NCI-H1092 treated with DMSO at 0.1 percent for 48 hours (cell line): ENCODE measurements around the gene CSF2RB.
A peak's percentile ranks its signal among the peaks of the same experiment; 100 is the strongest.
"Not testable (repeated sequence)": the region's sequence is repeated elsewhere in the genome, so short reads cannot be mapped to it uniquely, and the experiment has no call there.

ENCODE experiments used
- DNase-seq: peaks from one replicate; lab custom pipeline; 2025; lab: John Stamatoyannopoulos, UW

CSF2RB gene

DNA sequence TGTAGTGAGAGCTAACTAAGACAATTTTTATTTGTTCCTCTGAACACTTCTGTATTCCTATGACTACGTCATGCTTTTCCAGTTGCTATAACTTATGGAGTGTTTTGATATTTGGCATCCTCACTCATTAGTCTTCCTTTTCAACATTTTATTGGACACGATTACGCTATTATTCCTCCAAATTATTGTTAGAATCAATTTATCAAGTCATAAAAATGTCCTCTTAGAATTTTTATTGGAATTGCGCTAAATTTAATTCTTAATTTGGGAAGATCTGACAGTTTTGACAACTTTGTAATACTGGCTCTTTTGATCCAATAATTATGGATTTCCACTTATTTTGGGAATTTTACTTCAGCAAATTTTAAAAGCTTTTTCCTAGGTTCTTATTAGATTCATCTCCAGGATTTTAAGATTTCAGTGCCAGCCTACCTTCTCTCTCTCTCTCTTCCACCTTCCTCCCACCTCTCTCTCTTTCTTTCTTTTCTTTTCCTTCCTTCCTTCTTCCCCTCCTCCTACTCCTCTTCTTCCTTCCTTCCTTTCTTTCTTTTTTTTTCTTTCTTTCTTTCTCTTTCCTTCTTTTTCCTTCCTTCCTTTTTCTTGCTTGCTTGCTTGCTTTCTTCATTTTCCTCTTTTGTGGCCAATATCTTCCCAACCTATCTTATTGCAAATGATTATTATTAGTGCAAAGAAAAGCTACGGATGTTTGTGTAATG is 55.0 kb downstream of the CSF2RB start:
- DNase-seq: no peak

GRCh38 chr22:36971341-36972125 is 58.1 kb downstream of the CSF2RB start:
- no peak for DNase-seq

- DNase-seq: no peak
These were observed 63.2 kb downstream of the CSF2RB start for GRCh38 chr22:36976606-36977005.

DNA sequence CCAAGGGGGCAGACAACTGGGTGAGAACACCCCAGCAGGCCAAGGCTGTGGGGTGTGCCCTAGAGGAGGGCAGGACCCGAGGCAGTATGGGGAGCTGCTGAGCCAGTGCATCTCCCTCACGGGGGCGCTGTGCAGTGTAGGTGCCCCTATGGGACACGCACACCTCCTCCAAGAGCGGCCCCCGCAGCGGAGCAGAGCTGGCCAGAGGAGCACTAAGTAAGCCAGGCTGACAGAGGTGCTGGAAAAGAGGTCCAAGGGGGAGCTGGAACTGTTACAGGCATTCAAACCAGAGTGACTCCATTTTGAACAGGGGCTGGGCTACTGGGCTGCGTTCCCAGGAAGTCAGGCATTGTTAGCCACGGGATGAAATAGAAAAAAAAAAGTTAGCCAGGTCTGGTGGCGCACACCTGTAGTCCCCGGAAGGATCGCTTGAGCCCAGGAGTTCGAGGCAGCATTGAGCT is 64.0 kb downstream of the CSF2RB start:
- peak; percentile 38 for DNase-seq

- peak; percentile 88 for DNase-seq
These were observed 64.7 kb downstream of the CSF2RB start for GRCh38 chr22:36977947-36978660.

DNA sequence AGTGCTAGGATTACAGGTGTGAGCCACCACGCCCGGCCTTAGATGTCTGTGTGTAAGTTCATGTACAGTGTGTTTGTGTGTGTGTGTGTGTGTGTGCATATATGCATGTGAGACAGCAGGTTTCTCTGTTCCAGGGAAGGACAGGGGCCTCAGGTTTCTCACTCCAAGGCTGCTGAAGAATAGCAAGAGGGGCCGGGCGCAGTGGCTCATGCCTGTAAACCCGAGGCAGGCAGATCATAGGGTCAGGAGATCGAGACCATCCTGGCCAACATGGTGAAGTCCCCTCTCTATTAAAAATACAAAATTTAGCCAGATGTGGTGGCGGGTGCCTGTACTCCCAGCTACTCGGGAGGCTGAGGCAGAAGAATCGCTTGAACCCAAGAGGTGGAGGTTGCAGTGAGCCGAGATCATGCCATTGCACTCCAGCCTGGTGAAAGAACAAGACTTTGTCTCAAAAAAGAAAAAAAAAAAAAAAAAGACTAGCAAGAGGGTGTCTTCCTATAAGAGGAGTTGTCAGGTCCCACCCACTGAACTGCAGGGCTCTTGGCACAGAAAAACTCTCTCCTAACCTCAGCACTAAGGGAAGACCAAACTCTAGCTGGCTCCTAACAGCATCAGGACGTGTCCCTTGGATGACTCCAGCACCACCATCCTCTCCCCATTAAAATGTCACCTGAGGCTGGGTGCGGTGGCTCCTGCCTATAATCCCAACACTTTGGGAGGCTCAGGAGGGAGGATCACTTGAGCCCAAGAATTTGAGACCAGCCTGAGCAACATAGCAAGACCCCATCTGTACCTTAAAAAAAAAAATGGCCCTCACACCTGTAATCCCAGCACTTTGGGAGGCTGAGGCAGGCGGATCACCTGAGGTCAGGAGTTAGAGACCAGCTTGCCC is 65.8 kb downstream of the CSF2RB start:
- DNase-seq: no peak

DNA sequence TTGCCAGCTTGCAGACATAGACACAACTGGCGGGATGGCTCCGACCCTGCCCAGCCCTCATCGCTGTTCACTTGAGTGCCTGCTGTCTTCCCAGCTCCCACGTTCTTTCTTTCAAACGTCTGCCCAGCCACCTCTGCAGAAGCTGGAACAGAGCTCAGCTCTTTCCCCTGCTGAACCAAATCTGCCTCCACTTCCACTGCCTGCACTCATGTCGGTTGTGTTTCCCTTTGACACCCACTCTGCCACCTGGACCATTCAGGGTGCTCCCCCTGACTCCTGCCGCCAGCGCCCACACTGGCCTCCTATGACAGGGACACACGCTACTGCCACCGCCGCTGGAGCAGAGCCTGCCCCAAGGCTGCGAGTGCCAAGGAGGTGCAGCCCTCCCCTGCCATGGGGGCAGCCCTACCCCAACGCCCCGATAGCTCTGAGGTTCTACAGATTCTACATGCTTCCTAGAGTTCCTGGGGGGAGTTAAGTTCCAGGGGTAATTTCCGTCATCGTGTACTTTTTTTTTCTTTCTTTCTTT is 67.9 kb downstream of the CSF2RB start:
- no peak for DNase-seq

DNA sequence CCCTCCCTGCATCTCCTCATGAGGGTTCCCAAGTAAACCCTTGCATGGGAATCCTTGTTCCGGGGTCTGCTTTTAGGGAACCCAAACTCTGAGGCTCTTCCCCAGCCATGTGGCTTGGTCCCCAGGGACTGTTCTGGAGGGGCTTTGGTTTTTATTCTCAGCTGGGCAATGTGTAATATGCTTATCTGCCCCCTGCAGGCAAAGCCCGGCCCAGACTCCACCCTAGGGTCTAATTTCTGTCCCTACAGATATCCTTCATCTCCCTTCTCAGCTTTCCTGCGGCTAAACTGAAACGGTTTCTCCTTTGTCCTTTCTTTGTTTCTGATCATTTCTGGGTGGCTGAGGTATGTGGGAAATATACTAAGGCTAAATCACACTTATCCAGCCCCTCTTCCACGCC is 68.7 kb downstream of the CSF2RB start:
- DNase-seq: no peak

DNA sequence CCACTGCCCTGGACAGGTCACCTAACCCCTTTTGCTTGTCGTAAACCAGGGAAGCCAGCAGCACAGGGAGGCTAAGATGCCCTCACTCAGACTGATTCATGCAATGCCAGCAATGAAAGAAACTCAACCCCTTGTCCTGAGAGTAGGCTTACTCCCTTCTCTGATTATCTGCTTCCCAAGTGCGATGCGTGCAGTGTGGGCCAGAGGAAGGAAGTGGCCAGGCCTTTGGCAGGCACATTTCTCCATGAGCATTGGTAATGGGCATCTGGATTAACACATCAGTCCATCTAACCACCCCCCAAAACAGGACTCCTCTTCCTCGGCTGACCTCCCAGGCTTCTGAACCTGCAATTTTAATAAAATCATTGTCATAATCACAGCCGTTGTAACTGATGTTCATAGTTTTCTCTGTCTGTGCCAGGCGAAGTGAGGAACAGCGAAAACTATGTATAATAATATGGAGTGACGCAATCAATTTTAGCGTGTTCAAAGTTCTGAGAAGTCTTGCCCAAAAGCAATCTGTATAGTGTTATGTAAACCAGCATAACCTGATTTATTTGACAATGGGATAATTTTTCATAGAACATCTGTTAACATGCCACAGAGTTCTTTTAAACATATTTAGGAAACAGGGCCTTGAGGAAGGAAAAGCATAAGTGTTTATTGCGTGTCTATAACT is 71.9 kb downstream of the CSF2RB start:
- no peak for DNase-seq

- DNase-seq: no peak
These were observed 72.9 kb downstream of the CSF2RB start for GRCh38 chr22:36986242-36986821.

- no peak for DNase-seq
These were observed 74.8 kb downstream of the CSF2RB start for GRCh38 chr22:36988075-36988832.

GRCh38 chr22:36989012-36989411 is 75.6 kb downstream of the CSF2RB start:
- DNase-seq: not testable (repeated sequence)
